GM12801 (cell line): ENCODE data around the gene SLC5A5.

ENCODE experiments used
- TF ChIP-seq, protein P1 (sequence below): IDR thresholded peaks from one replicate; pipeline ENCODE4 v1.5.1; 2011; ENCODE audit warnings: control low read depth; ENCODE audit not compliant: insufficient read length; ENCODE audit errors: extremely low read depth

The SLC5A5 gene

GRCh38 chr19:17893766-17894165 is 22.0 kb downstream of the SLC5A5 start:
- TF ChIP-seq, protein P1, sequence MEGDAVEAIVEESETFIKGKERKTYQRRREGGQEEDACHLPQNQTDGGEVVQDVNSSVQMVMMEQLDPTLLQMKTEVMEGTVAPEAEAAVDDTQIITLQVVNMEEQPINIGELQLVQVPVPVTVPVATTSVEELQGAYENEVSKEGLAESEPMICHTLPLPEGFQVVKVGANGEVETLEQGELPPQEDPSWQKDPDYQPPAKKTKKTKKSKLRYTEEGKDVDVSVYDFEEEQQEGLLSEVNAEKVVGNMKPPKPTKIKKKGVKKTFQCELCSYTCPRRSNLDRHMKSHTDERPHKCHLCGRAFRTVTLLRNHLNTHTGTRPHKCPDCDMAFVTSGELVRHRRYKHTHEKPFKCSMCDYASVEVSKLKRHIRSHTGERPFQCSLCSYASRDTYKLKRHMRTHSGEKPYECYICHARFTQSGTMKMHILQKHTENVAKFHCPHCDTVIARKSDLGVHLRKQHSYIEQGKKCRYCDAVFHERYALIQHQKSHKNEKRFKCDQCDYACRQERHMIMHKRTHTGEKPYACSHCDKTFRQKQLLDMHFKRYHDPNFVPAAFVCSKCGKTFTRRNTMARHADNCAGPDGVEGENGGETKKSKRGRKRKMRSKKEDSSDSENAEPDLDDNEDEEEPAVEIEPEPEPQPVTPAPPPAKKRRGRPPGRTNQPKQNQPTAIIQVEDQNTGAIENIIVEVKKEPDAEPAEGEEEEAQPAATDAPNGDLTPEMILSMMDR, result no peak

GRCh38 chr19:17902701-17903100 is 31.0 kb downstream of the SLC5A5 start:
- TF ChIP-seq, protein P1, result no peak

DNA sequence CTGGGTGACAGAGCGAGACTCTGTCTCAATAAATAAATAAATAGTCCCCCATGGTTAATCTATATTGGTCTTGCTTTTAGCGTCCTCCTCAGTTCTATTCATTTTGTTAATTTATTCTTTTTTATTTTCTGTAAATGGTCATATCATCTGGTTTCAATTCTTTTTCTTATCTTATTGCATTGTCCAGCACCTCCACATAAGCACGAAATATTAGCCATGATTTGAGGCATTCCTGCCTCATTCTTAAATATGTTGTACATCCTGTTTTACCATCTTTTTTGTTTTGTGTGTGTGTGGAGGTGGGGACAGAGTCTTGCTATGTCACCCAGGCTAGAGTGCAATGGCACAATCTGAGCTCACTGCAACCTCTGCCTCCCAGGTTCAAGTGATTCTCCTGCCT is 36.5 kb downstream of the SLC5A5 start:
- TF ChIP-seq, protein P1, result no peak

GRCh38 chr19:17909003-17909732 is 37.4 kb downstream of the SLC5A5 start:
- TF ChIP-seq, protein P1, result no peak

- TF ChIP-seq, protein P1, result no peak
Measured at GRCh38 chr19:17910791-17911360, 39.1 kb downstream of the SLC5A5 start.

DNA sequence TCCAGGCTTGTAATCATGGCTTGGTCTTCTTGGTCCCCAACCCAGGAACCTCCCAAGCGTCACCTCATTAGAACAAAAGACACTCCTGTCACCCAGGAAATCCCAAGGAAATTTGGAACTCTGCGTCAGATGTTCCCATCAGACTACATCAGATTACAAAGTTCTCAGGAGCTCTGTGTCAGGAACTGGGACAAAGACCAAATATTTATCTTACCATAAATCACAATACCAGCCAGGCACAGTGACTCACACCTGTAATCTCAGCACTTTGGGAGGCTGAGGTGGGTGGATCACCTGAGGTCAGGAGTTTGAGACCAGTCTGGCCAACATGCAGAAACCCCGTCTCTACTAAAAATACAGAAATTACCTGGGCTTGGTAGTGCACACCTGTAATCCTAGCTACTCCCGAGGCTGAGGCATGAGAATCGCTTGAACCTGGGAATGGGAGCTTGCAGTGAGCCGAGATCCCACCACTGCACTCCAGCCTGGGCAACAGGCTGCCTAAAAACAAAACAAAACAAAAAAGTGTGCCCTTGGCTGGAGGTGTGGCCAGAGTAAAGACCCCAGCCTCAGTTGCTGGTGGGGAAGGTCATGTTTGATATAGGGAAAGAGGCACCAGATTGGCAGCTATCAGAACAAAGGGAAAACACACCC is 44.3 kb downstream of the SLC5A5 start:
- TF ChIP-seq, protein P1, result no peak

- TF ChIP-seq, protein P1, result no peak
Measured at GRCh38 chr19:17920527-17920926, 48.8 kb downstream of the SLC5A5 start.
